B cell (primary cell): ENCODE data around the gene POLR3B. TPM values are rescaled to one million over a fixed set of nuclear protein-coding genes. Genes with fewer than 3 reads are reported as not detected.

ENCODE experiments used
- ATAC-seq: fragments of 200-7000 bp; cut with Tn5 transposase; one replicate; pipeline ENCODE4 v1.10.0; 2021; ENCODE audit warnings: low read depth, mild to moderate bottlenecking, moderate number of reproducible peaks, moderate library complexity
- CTCF ChIA-PET: fragments of 350-600 bp; sonication (Branson Sonifier 250); formaldehyde crosslinking; loops from one replicate; lab custom pipeline; 2021; ENCODE audit warnings: antibody characterized with exemption, inconsistent platforms; lab: Charles Lee
- POLR2A ChIA-PET: fragments of 350-600 bp; sonication (Branson Sonifier 250); formaldehyde crosslinking; loops from one replicate; lab custom pipeline; 2021; ENCODE audit warnings: antibody characterized with exemption; lab: Charles Lee
- DNase-seq: peaks from one replicate; pipeline ENCODE4 v3.0.0; 2013
- H2AFZ ChIP-seq: 2 replicates; pipeline ENCODE4 v1.6.1; 2012; ENCODE audit warnings: mild to moderate bottlenecking, low read depth, low read length; ENCODE audit not compliant: insufficient read depth, poor library complexity, severe bottlenecking
- H3K27ac ChIP-seq, 2 donors: 1 replicate in 1 of 2; 2 replicates in 1 of 2; pipeline ENCODE4 v1.5.1; 2012 to 2013; ENCODE audit warnings: low read length in 2 of 2, mild to moderate bottlenecking in 2 of 2, moderate library complexity in 1 of 2
- H3K27me3 ChIP-seq, 4 experiments: fragments of 200-600 bp in 1 of 4; sonication (generic) in 1 of 4; replicated peaks in 1 of 4; 1 replicate in 2 of 4; 2 replicates in 2 of 4; pipeline versions ENCODE4 v1.6.1 to v1.7.0; 2013 to 2016; ENCODE audit warnings: low read length in 3 of 4, mild to moderate bottlenecking in 2 of 4, mixed read lengths in 1 of 4, moderate library complexity in 1 of 4; ENCODE audit not compliant: insufficient read depth in 4 of 4, control insufficient read depth in 3 of 4; ENCODE audit errors: control extremely low read depth in 1 of 4
- H3K36me3 ChIP-seq, 2 experiments: replicated peaks in 1 of 2; 1 replicate in 1 of 2; 2 replicates in 1 of 2; pipeline versions ENCODE4 v1.6.1 to v1.7.1; 2013; ENCODE audit warnings: low read length in 1 of 2; ENCODE audit not compliant: insufficient read depth in 2 of 2, control insufficient read depth in 1 of 2; ENCODE audit errors: control extremely low read depth in 1 of 2, extremely low read depth in 1 of 2
- H3K4me1 ChIP-seq, 2 donors: fragments of 200-600 bp in 1 of 2; sonication (generic) in 1 of 2; 1 replicate in 1 of 2; 2 replicates in 1 of 2; pipeline versions ENCODE4 v1.5.1 to v1.6.1; 2013 to 2017; ENCODE audit warnings: low read length in 2 of 2; ENCODE audit not compliant: control insufficient read depth in 2 of 2, insufficient read depth in 2 of 2
- H3K4me2 ChIP-seq: replicated peaks from 2 replicates; pipeline ENCODE3; 2012; ENCODE audit warnings: mild to moderate bottlenecking, low read depth, low read length; ENCODE audit not compliant: poor library complexity, severe bottlenecking
- H3K4me3 ChIP-seq, 5 experiments: fragments of 200-600 bp in 1 of 5; sonication (generic) in 1 of 5; 1 replicate in 3 of 5; 2 replicates in 2 of 5; pipeline versions ENCODE4 v1.5.1 to v1.7.0; 2011 to 2016; ENCODE audit warnings: low read length in 4 of 5, mild to moderate bottlenecking in 4 of 5, low read depth in 2 of 5, control low read depth in 1 of 5, moderate library complexity in 1 of 5; ENCODE audit not compliant: insufficient read depth in 1 of 5; ENCODE audit errors: control extremely low read depth in 1 of 5, extremely low read depth in 1 of 5
- H3K79me2 ChIP-seq: fragments of 200-600 bp; sonication (generic); one replicate; pipeline ENCODE4 v1.6.0; 2016; ENCODE audit warnings: low read length; ENCODE audit not compliant: control insufficient read depth, insufficient read depth
- H3K9ac ChIP-seq: fragments of 200-600 bp; sonication (generic); 2 replicates; pipeline ENCODE4 v1.6.1; 2017; ENCODE audit warnings: mild to moderate bottlenecking, low read length, moderate library complexity
- H3K9me3 ChIP-seq, 3 donors: one replicate each; pipeline versions ENCODE4 v1.6.1 to v1.7.1; 2013; ENCODE audit warnings: low read length in 2 of 3; ENCODE audit not compliant: control insufficient read depth in 2 of 3, insufficient read depth in 1 of 3; ENCODE audit errors: control extremely low read depth in 1 of 3
- H4K20me1 ChIP-seq: 2 replicates; pipeline ENCODE4 v1.6.0; 2012; ENCODE audit warnings: mild to moderate bottlenecking, low read length; ENCODE audit not compliant: insufficient read depth, control insufficient read depth, poor library complexity, severe bottlenecking
- H3K27ac Mint-ChIP-seq: one replicate; pipeline ENCODE4 v1.8.0; 2021; ENCODE audit warnings: mixed read lengths
- H3K27me3 Mint-ChIP-seq: one replicate; pipeline ENCODE4 v1.8.0; 2021; ENCODE audit warnings: mixed read lengths
- H3K4me1 Mint-ChIP-seq: one replicate; pipeline ENCODE4 v1.8.0; 2021; ENCODE audit warnings: mixed read lengths
- H3K4me3 Mint-ChIP-seq: one replicate; pipeline ENCODE4 v1.8.0; 2021; ENCODE audit warnings: mixed read lengths
- H3K9me3 Mint-ChIP-seq: one replicate; pipeline ENCODE4 v1.8.0; 2022; ENCODE audit warnings: mixed read lengths; ENCODE audit not compliant: insufficient read depth
- CTCF ChIP-seq: fragments of 200-600 bp; IDR thresholded peaks from one replicate; pipeline ENCODE4 v1.8.0; 2022; ENCODE audit warnings: antibody characterized with exemption, mild to moderate bottlenecking
- EZH2 ChIP-seq: IDR thresholded peaks from 2 replicates; pipeline ENCODE4 v1.6.1; 2012; ENCODE audit warnings: borderline replicate concordance, low read depth, mild to moderate bottlenecking, moderate library complexity, low read length; ENCODE audit not compliant: insufficient read depth, poor library complexity, severe bottlenecking
- WGBS: methylation state at CpG from one replicate; pipeline ENCODE4 v1.1.5; 2013; ENCODE audit warnings: missing lambda C conversion rate; ENCODE audit not compliant: insufficient coverage; 5-methylcytosine and 5-hydroxymethylcytosine counted together
- intact Hi-C: fragments of 100-400 bp; cut with micrococcal nuclease; formaldehyde crosslinking; loops from one replicate; pipeline ENCODE4 v1.10.0; 2022
- polyA plus RNA-seq: library from polyadenylated mRNA; depleted of rRNA; stranded (reverse); fragments of >200 nt; gene quantifications from 2 replicates; pipeline ENCODE4 v1.2.3, GENCODE V29; 2012
- total RNA-seq, 2 donors: library from RNA; stranded (reverse); fragments of 120-200 nt in 1 of 2; gene quantifications; 1 replicate in 1 of 2; 2 replicates in 1 of 2; pipeline versions ENCODE4 v1.2.3 to v1.2.4, GENCODE V29; 2013 to 2022

Gene POLR3B
- total and polyA plus RNA-seq, 2 donors (not counting 1 experiment from before 2014, with no cell fraction given): 1.3 to 9.7 TPM

DNA sequence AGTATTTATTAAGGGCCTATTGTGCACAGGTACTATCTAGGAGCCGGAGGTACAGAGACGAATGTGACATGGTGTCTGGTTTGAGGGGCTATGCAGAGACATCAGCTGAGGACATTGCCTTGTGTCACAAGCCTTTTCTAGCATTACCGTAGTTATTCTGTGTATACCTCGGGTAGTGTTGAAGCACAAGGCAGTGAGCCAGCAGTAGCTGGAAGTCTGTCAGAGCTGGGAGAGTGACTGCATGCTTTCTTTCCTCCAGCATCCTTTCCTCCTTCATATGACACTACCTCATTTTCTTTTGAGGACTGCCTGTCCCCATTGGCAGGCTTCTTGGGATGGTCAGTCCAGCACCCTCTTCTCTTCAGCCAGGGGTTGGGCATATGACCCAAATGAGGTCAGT lies 77.0 kb downstream of the POLR3B start:
- H3K9me3 ChIP-seq: no peaks in the 10 kb centered on the region
- Mint-ChIP-seq H3K9me3 (no peaks in the 10 kb centered on the region), H3K27ac (no peak overlapping the region), H3K27me3 (no peaks in the 10 kb centered on the region), H3K4me1 (no peaks in the 10 kb centered on the region), H3K4me3 (no peak overlapping the region)
- ChIA-PET CTCF (no interaction called here), POLR2A (no interaction called here)
- no peak overlapping the region for H3K4me3 ChIP-seq
- H3K4me1 ChIP-seq: no peaks in the 10 kb centered on the region
- TF ChIP-seq EZH2 (no peak), CTCF (no peak)
- intact Hi-C loops: no loop called here
- H3K4me2 ChIP-seq: no peak overlapping the region
- no peaks in the 10 kb centered on the region for H4K20me1 ChIP-seq
- H3K9ac ChIP-seq: no peak overlapping the region
- no peak overlapping the region for H2AFZ ChIP-seq
- no peaks in the 10 kb centered on the region for H3K27me3 ChIP-seq
- H3K79me2 ChIP-seq: no peaks in the 10 kb centered on the region
- no peak overlapping the region for H3K27ac ChIP-seq
- 100% methylated on average over 4 of the region's 4 CpGs for WGBS
- DNase-seq (no peak), ATAC-seq (no peak)
- H3K36me3 ChIP-seq: peaks cover 0 to 17% of the 10 kb centered on the region in 2 experiments

- Mint-ChIP-seq H3K9me3 (peaks cover 3% of the 10 kb centered on the region), H3K27ac (no peak overlapping the region), H3K27me3 (no peaks in the 10 kb centered on the region), H3K4me1 (no peaks in the 10 kb centered on the region), H3K4me3 (no peak overlapping the region)
- no peak for ATAC-seq
- no peak overlapping the region for H2AFZ ChIP-seq
- ChIA-PET CTCF (no interaction called here), POLR2A (no interaction called here)
- H4K20me1 ChIP-seq: no peaks in the 10 kb centered on the region
- H3K36me3 ChIP-seq: peaks cover 3 to 13% of the 10 kb centered on the region in 2 experiments
- no peak overlapping the region for H3K4me2 ChIP-seq
- H3K27me3 ChIP-seq: no peaks in the 10 kb centered on the region
- H3K79me2 ChIP-seq: no peaks in the 10 kb centered on the region
- no peak overlapping the region for H3K27ac ChIP-seq
- H3K4me1 ChIP-seq: no peaks in the 10 kb centered on the region
- intact Hi-C loops: no loop called here
- H3K9ac ChIP-seq: no peak overlapping the region
- TF ChIP-seq CTCF: no peak
- no peak for TF ChIP-seq EZH2
- DNase-seq: no peak
- 94% methylated on average over 3 of the region's 6 CpGs for WGBS
- no peak overlapping the region for H3K4me3 ChIP-seq
- H3K9me3 ChIP-seq: no peaks in the 10 kb centered on the region
Observed at GRCh38 chr12:106436164-106436563, 78.6 kb downstream of the POLR3B start.
